Hippocampal formation (tissue), 2 donors: ENCODE measurements around the gene TIPRL.
A peak's percentile ranks its signal among the peaks of the same experiment; 100 is the strongest.
"Not testable (repeated sequence)": the region's sequence is repeated elsewhere in the genome, so short reads cannot be mapped to it uniquely, and the experiment has no call there.

Experiments used
- DNase-seq, 2 donors: peaks; one replicate each; lab custom pipeline; 2025; lab: John Stamatoyannopoulos, UW

TIPRL gene

DNA sequence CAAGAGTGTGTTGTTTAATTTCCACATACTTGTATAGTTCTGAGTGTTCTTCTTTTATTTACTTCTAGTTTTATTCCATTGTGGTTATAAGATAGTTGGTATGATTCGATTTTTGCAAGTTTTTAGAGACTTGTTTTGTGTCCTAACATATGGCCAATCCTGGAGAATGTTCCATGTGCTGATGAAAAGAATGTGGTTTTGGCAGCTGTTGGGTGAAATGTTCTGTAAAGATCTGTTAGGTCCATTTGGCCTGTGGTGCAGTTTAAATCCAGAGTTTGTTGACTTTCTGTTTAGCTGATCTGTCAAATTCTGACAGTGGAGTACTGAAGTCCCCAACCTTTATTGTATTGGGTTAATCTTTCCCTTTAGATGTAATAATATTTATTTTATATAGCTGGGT, 19.5 kb upstream of the TIPRL start:
- no peak for DNase-seq

DNA sequence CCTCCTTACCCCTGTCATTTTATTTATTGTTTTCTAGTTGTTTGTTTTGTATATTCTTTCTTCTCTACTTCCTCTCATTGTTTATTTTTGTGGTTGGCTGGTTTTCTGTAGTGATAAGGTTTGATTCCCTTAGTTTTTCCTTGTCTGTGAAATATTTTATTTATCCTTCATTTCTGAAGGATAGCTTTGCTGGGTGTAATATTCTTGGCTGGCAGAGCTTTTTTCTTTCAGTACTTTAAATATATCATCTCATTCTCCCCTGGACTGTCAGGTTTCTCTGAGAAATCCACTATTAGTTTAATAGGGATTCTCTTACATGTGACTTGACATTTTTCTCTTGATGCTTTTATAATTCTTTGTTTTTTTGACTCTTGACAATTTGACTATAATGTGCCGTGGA, 18.8 kb upstream of the TIPRL start:
- no peak for DNase-seq

DNA sequence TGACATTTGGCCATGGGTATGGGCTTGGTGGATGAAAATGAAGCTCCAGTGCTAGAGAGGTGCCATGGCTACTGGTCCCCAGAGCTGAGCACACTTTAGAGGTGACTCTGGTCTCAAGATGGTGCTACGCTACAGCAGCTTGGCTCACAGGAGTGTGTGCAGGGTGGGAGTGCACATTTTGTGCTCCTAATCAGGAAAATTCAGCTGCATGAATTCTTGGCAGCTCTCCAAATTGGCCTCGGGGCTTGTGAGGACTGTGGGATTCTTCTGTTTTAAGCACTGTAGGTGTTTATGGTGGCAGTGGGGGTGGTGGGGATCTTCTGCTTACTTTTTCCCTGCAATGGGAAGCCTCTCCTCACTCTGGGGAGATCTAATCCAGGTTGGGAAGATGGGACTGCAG, 17.3 kb upstream of the TIPRL start:
- no peak for DNase-seq

DNA sequence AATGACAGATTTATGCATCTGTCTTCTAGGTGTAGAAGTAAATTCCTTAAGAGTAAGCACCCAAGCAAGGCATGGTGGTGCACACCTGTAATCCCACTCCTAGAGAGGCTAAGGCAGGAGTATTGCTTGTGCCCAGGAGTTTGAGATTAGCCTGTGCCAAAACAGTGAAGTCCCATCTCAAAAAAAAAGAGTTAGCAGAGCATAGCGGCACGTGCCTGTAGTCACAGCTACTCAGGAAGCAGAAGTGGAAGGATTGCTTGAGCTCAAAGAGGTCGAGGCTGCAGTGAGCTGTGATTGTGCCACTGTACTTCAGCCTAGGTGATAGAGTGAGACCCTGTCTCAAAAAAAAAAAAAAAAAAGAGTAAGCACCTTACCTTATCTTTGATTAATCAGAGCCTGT, 15.1 kb upstream of the TIPRL start:
- DNase-seq, result no peak

DNA sequence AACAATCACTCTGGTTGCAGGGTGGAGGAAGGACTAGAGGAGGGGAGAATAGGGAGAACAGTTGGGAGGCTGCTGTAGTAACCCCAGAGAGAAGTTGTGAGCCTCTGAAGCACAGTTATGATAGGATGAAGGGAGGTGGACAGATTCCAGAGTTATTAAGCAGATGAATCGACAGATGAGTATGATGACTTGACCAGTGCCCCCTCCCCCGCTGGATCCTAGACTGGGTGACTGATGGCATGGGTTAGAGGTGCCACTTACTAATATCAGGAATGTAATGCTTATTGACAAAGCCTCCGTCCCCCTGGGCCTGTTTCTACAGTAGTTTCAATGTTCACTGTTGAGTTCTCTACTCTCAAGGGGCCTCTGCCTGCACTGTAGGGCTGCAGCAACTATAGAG, 14.0 kb upstream of the TIPRL start:
- DNase-seq, result no peak

DNA sequence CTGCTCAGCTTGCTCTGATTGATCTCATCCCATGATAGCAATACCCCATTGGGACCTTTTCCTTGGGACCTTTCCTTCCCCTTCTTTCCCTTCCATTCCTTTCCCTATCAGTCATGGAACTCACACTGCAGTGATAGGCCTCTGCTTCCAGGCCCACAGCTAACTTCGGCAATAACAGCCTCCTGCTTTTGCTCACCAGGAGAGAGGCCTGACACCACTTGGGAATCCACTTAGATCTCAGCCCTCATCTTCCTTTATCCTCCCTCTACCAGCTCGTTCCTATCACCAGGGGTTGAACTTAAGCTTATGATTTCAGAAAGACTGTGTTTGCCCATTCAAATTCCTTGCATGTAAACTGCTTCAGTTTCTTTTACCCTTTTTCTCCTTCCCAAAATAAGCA, 11.0 kb upstream of the TIPRL start:
- no peak for DNase-seq

DNA sequence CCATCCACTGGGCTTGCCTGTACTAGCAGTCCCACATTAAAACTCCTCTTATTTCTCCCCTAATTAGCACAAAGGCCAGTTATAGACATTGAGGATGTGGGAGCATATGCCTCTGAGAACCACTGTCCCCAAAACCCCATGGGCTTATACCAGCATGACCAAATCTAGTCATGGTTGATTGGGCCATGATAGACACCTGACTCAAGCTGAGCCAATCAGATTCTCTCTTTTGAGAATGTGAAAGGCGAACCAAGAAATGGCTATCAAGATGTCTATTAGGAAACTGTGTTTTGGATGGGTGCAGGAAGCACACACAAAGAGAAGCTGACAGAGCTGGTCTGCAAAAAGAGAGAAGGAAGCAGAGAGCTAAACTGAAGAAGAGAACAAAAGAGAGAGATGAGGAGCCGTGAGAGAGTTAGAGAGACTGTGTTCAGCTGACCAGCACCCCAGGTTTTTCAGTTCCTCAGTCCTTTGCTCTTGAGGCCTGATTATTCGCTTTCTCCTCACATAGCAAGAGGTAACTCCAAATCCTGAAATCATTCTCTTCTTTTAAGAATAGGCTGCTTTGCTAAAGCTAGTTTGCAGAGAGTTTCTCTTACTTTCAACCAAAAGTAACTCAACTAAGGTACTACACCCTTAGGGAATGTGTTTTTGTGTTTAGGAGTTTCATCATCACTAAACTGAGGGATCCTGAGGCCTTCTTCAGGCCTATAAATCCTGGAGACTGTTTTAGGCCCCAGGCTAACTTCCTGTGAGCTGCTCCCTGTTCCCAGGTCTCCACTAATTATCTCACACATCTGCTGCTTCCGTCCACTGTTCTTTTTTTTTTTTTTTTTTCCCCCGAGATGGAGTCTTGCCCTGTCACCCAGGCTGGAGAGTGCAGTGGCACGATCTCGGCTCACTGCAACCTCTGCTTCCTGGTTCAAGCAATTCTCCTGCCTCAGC, 7.9 kb upstream of the TIPRL start:
- no peak for DNase-seq

GRCh38 chr1:168172250-168172915, 6.4 kb upstream of the TIPRL start:
- no peak for DNase-seq

GRCh38 chr1:168178227-168178637, 530 bp upstream of the TIPRL start:
- DNase-seq, result no peak

DNA sequence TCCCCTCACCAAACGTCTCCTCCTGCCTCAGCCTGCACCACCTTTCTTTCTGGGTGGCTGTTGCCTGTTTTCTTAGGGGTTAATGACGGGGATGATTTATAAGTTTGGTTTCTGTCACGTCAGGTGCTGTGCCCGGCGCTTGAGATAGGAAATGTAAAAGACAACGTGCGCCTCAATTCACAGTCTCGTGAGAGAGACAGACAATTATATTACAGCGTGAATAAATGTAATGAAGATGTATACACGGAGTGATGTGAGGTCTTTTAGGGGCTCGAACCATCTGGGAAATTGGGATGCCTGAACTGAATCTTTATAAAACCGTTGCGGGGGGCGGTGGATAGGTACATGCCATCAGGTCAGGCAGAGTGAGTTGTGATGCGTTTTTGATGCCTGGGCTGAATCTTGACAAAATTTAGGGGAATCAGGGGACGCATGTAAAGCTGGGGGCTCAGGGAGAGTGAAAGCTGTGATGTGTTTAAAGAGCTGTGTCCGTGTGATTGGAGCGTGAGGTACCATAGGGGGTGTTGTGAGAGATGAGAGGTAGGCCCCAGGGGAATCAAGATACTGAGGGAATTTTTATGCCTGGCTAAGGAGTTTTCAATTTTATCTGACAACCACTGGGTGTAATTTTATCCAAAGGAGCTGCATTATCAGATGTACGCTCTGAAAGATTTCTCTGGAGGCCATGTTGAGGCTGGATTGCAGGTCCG, 831 bp downstream of the TIPRL start:
- peak; percentile 4 to 26 for DNase-seq

- no peak for DNase-seq
These were observed 1.4 kb downstream of the TIPRL start for GRCh38 chr1:168180148-168180524.

DNA sequence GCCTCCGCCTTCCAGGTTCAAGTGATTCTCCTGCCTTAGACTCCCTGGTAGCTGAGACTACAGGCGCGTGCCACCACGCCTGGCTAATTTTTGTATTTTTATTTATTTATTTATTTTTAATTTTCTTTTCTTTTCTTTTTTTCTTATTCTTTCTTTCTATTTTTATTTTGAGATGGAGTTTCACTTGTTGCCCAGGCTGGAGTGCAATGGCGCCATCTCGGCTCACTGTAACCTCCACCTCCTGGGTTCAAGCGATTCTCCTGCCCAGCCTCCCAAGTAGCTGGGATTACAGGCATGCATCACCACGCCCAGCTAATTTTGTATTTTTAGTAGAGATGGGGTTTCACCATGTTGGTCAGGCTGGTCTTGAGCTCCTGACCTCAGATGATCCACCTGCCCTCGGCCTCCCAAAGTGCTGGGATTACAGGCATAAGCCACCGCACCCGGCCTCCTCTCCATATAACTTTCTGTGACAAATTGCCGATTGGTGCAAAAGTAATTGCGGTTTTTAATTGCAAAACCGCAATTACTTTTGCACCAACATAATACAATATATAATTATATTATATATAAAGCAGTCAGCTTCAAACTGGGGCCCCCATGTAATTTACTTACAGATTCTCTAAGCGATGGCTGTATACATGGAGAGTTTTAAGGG, 2.4 kb downstream of the TIPRL start:
- DNase-seq, result not testable (repeated sequence)

DNA sequence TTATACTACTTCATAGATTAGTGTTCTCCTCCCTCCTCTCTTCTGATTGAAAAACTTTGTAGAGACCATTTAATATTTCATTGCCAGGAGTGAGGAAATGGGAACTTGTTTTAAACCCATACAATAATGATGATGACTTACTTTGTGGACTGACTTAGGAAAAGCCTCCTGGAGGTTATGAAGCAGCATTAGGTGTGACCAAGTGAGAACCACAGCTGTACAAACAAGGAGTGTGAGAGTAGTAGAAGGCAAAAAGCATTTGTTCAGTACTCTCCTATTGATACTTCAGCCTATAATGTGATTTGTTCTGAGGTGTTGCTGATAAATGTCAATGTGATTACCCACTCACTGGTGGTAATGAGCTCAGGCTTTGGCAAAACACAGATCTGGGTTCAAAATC, 8.4 kb downstream of the TIPRL start:
- DNase-seq, result no peak

DNA sequence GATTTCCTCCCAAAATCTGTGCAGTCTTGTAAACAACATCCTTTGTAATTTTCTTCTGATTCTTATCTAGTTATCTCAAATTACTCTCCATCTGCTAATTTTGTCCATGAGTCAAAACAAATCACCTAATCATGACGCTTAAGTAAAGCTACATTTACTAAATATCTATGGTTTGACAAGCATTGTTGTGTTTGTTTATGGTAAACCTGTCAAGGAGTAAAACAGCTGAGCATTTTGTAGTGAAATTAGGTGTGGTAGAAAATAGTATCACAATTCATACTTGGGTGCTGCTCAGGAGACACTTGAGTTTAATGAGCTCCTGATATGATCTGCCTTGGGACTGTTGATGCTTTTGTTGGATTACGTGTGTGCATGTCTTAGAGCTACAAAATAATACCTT, 11.6 kb downstream of the TIPRL start:
- no peak for DNase-seq

GRCh38 chr1:168195199-168196135, 16.7 kb downstream of the TIPRL start:
- no peak for DNase-seq

- DNase-seq, result no peak
These were observed 20.3 kb downstream of the TIPRL start for GRCh38 chr1:168199056-168199455.

DNA sequence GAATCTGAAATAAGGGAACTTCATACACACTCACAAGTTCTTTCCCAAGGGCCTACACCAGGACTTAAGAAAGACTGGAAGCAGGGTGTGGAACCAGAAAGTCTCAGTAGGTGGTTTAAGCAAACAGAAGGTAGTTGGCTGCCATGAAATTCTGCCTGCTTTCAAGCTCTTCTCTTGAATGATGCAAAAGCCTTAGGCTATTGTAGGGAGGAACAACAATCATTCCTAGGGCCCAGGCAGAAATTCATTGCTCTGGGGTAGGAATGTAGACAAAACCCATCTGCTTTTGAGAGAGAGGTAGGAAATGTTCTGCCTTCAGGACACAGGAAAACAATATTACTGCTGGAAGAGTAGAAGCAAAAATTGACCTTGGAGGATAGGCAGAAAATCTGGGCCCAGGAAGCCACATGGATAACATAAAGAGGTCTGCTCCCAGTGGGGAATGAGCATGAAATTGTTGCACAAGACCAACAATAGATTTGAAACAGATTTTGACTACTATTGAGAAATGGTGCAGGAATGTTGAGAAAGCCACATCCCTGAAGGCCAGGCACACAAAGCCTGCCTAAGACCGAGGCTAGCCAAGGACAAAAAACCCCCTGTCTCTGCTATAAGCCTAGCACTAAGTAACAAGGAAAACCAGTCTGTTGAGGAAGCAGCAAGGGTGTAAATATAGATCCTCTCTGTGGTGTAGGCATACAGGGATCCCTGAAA, 24.3 kb downstream of the TIPRL start:
- no peak for DNase-seq

GRCh38 chr1:168206111-168206510, 27.3 kb downstream of the TIPRL start:
- no peak for DNase-seq

- DNase-seq, result not testable (repeated sequence)
These were observed 28.9 kb downstream of the TIPRL start for GRCh38 chr1:168207673-168208072.

GRCh38 chr1:168210312-168210711, 31.6 kb downstream of the TIPRL start:
- no peak for DNase-seq
